Tongue (tissue), 2 donors: ENCODE data around the gene LARP7. TPM values are rescaled to one million over a fixed set of nuclear protein-coding genes. Genes with fewer than 3 reads are reported as not detected.
"Not testable (repeated sequence)": the region's sequence is repeated elsewhere in the genome, so short reads cannot be mapped to it uniquely, and the experiment has no call there.

Experiments
- DNase-seq: peaks from one replicate; pipeline ENCODE4 v3.0.0-alpha.2; 2015
- total RNA-seq: library from RNA; depleted of rRNA; stranded (reverse); fragments of >200 nt; gene quantifications from one replicate; pipeline ENCODE4 v1.2.3, GENCODE V29; 2014

The LARP7 gene
- total RNA-seq, 1 donor from 2014 or later = 45.4 TPM

DNA sequence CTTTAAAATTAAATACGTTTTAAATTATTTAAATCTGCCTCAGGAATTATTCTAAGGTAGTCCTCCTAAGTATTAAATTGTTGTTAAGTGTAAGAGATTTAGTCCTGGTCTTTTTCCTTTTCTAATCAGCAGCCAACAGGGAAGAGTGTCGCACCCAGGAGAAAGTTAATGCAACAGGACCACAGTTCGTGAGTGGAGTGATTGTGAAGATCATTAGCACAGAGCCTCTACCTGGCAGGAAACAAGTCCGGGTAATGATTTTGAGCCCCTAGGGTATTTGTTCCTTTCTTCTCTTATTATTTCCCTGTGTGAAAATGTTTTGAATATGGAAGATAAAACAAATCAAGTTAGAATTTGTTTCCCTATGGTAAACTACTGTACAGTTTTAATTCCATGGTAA is 13.4 kb downstream of the LARP7 start:
- no peak for DNase-seq

- no peak for DNase-seq
Measured at GRCh38 chr4:112651641-112652040, 14.7 kb downstream of the LARP7 start.

- DNase-seq = no peak
Measured at GRCh38 chr4:112652216-112652615, 15.3 kb downstream of the LARP7 start.

DNA sequence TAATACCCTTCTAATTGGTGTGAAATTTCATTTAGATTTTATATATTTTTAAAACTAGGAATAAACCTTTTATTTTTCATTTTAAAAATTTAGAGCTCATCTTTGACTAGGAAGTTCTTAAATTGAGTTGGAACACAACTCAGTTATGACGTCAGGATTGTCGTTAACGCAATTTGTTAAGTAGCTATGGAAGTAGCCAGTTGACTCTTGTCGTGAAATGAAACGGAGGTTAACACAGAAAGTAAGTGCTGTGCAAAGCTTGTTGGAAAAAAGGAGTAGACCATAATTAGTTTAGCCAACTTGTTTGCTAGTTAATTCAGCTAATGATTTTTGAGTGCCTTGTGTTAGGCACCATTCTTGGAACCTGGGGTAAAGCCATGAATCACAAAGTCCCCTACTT is 18.3 kb downstream of the LARP7 start:
- DNase-seq = no peak

DNA sequence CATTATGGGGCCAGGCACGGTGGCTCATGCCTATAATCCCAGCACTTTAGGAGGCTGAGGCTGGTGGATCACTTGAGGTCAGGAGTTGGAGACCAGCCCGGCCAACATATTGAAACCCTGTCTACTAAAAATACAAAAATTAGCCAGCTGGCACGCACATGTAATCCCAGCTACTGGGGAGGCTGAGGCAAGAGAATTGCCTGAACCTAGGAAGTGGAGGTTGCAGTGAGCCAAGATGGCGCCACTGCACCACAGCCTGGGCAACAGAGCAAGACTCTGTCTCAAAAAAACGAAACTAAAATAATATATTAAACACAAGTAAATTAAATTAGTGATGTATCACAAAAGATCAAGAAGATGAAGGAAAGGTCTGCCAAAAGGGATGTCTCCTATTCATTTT is 19.2 kb downstream of the LARP7 start:
- DNase-seq = not testable (repeated sequence)

GRCh38 chr4:112664611-112665010 is 27.7 kb downstream of the LARP7 start:
- no peak for DNase-seq

GRCh38 chr4:112668131-112668530 is 31.2 kb downstream of the LARP7 start:
- DNase-seq = no peak

- no peak for DNase-seq
Measured at GRCh38 chr4:112673076-112673475, 36.1 kb downstream of the LARP7 start.

- no peak for DNase-seq
Measured at GRCh38 chr4:112673686-112674085, 36.7 kb downstream of the LARP7 start.

DNA sequence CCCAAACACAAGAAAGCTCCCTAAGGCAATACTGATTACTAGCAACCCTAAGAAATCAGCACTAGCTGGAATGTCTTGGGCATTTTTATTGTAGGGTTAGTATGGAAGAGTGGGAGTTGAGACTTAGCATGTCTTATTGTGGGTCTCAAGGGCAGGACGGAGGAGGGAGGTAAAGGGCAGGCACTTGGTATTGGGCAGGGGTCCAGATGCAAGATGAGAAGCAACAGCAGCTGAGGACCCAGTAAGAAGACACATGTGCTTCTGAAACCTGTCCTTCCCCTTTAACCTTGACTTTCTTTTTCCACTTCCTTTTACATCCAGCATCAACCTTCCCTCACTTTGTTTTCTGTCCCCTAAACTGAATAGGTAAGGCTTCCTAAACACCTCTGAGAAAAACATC is 37.4 kb downstream of the LARP7 start:
- peak; percentile 73 for DNase-seq

- peak; percentile 38 for DNase-seq
Measured at GRCh38 chr4:112677519-112678091, 40.7 kb downstream of the LARP7 start.

GRCh38 chr4:112680996-112681395 is 44.1 kb downstream of the LARP7 start:
- no peak for DNase-seq

GRCh38 chr4:112693507-112693906 is 56.6 kb downstream of the LARP7 start:
- no peak for DNase-seq

GRCh38 chr4:112700679-112701078 is 63.7 kb downstream of the LARP7 start:
- no peak for DNase-seq

DNA sequence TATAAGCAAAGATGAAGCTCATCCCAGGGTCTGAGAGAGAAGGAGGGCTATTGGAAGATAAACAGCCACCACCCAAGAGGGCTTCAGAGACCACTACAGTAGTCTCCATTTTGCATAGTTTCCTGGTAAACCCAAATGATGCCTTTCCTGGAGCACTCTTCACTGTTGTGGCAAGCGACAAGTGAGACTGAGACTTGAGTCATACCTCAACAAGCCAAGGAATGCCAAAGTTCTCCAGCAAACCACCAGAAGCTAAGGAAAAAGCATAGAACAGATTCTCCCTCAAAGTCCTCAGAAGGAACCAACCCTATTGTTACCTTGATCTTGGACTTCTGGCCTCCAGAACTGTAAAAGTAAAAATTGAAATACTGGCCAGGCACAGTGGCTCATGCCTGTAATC is 65.9 kb downstream of the LARP7 start:
- DNase-seq = no peak

- DNase-seq = no peak
Measured at GRCh38 chr4:112704322-112704721, 67.4 kb downstream of the LARP7 start.

- peak; percentile 78 for DNase-seq
Measured at GRCh38 chr4:112704991-112705845, 68.3 kb downstream of the LARP7 start.

DNA sequence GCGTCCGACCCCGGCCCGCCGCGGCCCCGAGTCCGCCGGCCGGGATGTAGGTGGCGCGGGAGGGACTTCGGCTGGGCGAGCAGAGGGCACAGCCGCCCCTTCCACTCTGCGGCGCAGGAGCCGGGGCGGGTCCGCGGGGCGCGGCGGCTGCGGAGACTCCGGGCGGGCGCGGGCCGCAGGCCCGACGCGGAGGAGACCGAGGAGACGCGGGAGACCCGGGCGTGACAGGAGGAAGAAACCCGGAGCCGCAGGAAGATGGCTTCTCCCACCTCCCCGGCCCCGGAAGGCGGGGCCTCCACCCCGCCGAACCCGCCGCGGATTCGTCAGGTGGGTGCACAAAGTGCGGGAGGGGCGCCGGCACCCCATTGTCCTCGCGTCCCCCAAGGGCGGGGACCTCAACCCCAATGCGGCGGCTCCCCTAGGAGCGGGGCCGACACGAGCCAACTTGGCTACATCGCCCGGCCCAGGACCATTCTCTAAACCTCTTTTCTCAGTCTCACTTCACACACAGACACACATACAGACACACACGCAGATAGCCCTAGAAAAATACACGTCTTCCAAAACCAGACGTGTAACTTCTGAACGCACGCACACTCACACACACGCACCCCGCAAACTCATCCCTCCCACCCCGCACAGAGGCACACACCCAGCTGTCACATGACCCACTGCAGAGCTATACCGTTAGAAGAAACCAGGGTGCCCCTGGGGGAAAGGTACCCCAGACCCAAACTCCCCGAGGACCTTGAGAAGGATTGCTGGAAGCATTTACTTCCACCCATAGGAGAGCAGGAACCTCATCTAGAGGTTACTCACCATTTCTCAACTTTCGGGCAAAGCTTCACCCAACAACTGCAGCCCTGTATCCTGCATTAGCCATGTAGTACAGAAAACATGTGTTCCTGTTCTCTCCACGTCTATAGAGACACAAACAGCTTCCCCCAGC is 69.2 kb downstream of the LARP7 start:
- DNase-seq = peak; percentile 40

GRCh38 chr4:112706840-112707207 is 69.9 kb downstream of the LARP7 start:
- no peak for DNase-seq
